Upper lobe of right lung (tissue), 1 donor: ENCODE measurements around the gene COMMD1. TPM values are rescaled to one million over a fixed set of nuclear protein-coding genes. Genes with fewer than 3 reads are reported as not detected.
A peak's percentile ranks its signal among the peaks of the same experiment; 100 is the strongest.

Experiments
- ATAC-seq: fragments of 200-7000 bp; cut with Tn5 transposase; one replicate; pipeline ENCODE4 v1.9.1; 2020; ENCODE audit warnings: mild to moderate bottlenecking, moderate library complexity
- DNase-seq: peaks from one replicate; pipeline ENCODE4 v3.0.0-alpha.2; 2020
- H3K27ac ChIP-seq: fragments of 200-600 bp; one replicate; pipeline ENCODE4 v1.8.0; 2022
- H3K27me3 ChIP-seq: fragments of 200-600 bp; one replicate; pipeline ENCODE4 v1.8.0; 2022; ENCODE audit warnings: mild to moderate bottlenecking
- H3K36me3 ChIP-seq: fragments of 200-600 bp; one replicate; pipeline ENCODE4 v1.8.0; 2022
- H3K4me1 ChIP-seq: fragments of 200-600 bp; one replicate; pipeline ENCODE4 v1.8.0; 2022
- H3K4me3 ChIP-seq: fragments of 200-600 bp; one replicate; pipeline ENCODE4 v1.8.0; 2022; ENCODE audit warnings: mild to moderate bottlenecking
- H3K9me3 ChIP-seq: fragments of 200-600 bp; one replicate; pipeline ENCODE4 v1.8.0; 2022
- CTCF ChIP-seq: fragments of 200-600 bp; IDR thresholded peaks from one replicate; pipeline ENCODE4 v1.8.0; 2022; ENCODE audit warnings: antibody characterized with exemption
- intact Hi-C: fragments of 100-400 bp; cut with DNase I; formaldehyde crosslinking; loops from one replicate; pipeline ENCODE4 v1.11.0; 2022
- total RNA-seq: library from RNA; stranded (reverse); fragmentation: NEBNext Ultra II Directional; extraction: Animal tissue kit (Norgen Biotek cat#: 25700); gene quantifications from one replicate; pipeline ENCODE4 v1.2.1, GENCODE V29; 2021
- donor health status: DM: no; HTN: yes; CAD: no; lungs with severe emphysema.

Gene COMMD1
- total RNA-seq, 1 donor from 2014 or later = 30.3 TPM

GRCh38 chr2:62074233-62074632 is 168.8 kb downstream of the COMMD1 start:
- Histone ChIP-seq H3K4me1 (no peaks in the 10 kb centered on the region), H3K4me3 (no peak overlapping the region), H3K9me3 (no peaks in the 10 kb centered on the region), H3K36me3 (no peaks in the 10 kb centered on the region), H3K27ac (no peak overlapping the region), H3K27me3 (no peaks in the 10 kb centered on the region)
- TF ChIP-seq CTCF = no peak
- ATAC-seq = no peak
- no peak for DNase-seq
- intact Hi-C loops = no loop called here

- H3K27ac ChIP-seq = no peak overlapping the region
- DNase-seq = no peak
- no peaks in the 10 kb centered on the region for H3K36me3 ChIP-seq
- no peaks in the 10 kb centered on the region for H3K9me3 ChIP-seq
- no peak overlapping the region for H3K4me3 ChIP-seq
- no peak for ATAC-seq
- H3K27me3 ChIP-seq = no peaks in the 10 kb centered on the region
- H3K4me1 ChIP-seq = no peaks in the 10 kb centered on the region
- intact Hi-C loops = no loop called here
- TF ChIP-seq CTCF = no peak
These were observed 171.6 kb downstream of the COMMD1 start for GRCh38 chr2:62076980-62077638.

GRCh38 chr2:62084801-62085200 is 179.3 kb downstream of the COMMD1 start:
- intact Hi-C loops = no loop called here
- ATAC-seq (no peak), DNase-seq (no peak)
- no peak for TF ChIP-seq CTCF
- H3K36me3 ChIP-seq = no peaks in the 10 kb centered on the region
- no peak overlapping the region for H3K4me3 ChIP-seq
- H3K27me3 ChIP-seq = no peaks in the 10 kb centered on the region
- no peaks in the 10 kb centered on the region for H3K4me1 ChIP-seq
- no peaks in the 10 kb centered on the region for H3K9me3 ChIP-seq
- no peak overlapping the region for H3K27ac ChIP-seq

GRCh38 chr2:62089658-62090057 is 184.2 kb downstream of the COMMD1 start:
- ATAC-seq (no peak), DNase-seq (no peak)
- Histone ChIP-seq H3K36me3 (no peaks in the 10 kb centered on the region), H3K9me3 (no peaks in the 10 kb centered on the region), H3K27ac (no peak overlapping the region), H3K4me1 (no peaks in the 10 kb centered on the region), H3K27me3 (no peaks in the 10 kb centered on the region), H3K4me3 (no peak overlapping the region)
- intact Hi-C loops = no loop called here
- TF ChIP-seq CTCF = no peak

GRCh38 chr2:62091471-62091870 is 186.0 kb downstream of the COMMD1 start:
- ATAC-seq (no peak), DNase-seq (no peak)
- no peaks in the 10 kb centered on the region for H3K9me3 ChIP-seq
- no peak for TF ChIP-seq CTCF
- no peak overlapping the region for H3K4me3 ChIP-seq
- H3K36me3 ChIP-seq = no peaks in the 10 kb centered on the region
- intact Hi-C loops = no loop called here
- no peaks in the 10 kb centered on the region for H3K27me3 ChIP-seq
- no peaks in the 10 kb centered on the region for H3K4me1 ChIP-seq
- H3K27ac ChIP-seq = no peak overlapping the region

- DNase-seq (no peak), ATAC-seq (peak; percentile 59)
- H3K4me1 ChIP-seq = no peaks in the 10 kb centered on the region
- intact Hi-C loops = no loop called here
- no peak overlapping the region for H3K27ac ChIP-seq
- no peaks in the 10 kb centered on the region for H3K27me3 ChIP-seq
- TF ChIP-seq CTCF = no peak
- no peaks in the 10 kb centered on the region for H3K9me3 ChIP-seq
- no peak overlapping the region for H3K4me3 ChIP-seq
- H3K36me3 ChIP-seq = no peaks in the 10 kb centered on the region
These were observed 193.6 kb downstream of the COMMD1 start for GRCh38 chr2:62099050-62099449.
